HG03558 (cell line): ENCODE data around the gene ADRA2C.

Experiments
- ATAC-seq: cut with Tn5 transposase; IDR thresholded peaks from one replicate; pipeline ENCODE4 v1.9.1; 2021; ENCODE audit warnings: moderate number of reproducible peaks; ENCODE audit not compliant: unreplicated experiment; ENCODE audit errors: extremely low read depth

ADRA2C gene

DNA sequence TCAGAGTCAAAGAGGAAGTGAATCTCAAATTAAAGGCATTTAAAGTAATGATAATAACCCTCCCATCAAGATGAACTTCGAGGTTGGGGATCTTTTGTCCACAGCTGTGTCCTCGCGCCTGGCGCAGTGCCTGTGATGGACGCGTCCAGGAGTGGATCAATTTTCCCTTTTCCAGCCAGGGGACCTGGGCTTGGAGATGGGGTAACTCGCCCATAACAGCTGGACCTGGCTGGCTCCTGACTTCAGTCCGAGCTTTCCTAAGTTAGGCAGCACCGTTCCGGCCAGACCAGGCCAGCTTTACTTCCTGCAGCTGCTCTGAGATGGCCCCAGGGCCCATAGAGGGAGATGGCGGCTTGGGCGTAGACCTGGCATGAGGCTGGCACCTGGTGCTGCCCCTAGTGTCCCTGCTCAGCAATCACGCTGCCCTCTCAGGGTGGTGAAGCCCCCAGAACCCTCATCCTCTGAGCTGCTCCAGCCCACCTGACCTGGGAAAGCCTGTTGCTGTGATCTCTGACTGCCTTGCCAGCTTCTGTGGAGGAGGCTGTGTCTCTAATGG is 23.9 kb downstream of the ADRA2C start:
- ATAC-seq, result no peak

DNA sequence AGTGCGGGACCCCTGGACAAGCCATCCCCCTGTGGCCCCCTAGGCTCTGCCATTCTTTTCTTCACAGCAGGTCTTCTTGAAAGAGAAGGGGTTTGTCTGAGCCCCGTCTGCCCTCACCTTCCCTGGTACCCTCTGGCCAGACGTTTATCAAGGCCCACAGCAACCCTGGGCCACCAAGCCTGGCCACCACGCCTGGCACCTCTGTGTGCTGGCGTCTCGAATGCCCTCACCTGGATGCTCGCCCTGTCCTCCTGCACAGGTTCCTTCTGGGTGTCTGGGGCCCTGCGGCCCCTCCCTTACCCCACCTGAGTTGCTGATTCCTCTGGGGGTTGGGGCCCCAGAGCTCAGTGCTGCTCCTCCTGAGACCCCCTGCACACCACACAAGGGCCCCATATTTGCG is 25.1 kb downstream of the ADRA2C start:
- no peak for ATAC-seq

DNA sequence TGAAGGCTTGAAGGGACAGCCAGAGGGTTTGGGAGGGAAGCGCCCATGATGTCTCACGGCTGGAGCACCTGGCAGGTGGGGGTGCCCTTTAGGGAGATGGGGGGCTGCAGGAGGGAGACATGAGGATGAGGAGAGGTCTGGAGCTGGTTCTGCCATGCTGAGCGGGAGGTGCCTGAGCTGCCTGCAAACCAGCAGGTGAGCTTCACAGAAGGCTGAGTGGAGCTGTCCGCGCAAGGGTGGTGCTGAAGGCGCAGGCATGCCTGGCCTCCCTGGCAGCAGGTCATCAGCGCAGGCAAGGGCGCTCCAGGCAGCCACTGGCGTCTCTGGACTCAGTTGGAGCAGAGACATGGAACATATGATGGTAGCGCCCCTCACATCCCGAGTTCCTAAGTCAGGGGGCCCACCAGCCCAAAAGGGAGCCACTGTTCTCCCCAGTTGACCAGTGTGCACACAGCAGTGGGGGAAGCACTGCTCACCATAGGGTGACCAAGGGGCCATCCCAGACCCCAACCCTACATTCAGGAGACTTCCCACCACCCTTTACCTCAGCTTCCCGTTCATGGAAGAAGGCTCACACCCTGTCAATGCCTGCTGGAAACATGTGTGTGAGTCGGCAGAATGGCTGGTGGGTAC is 25.8 kb downstream of the ADRA2C start:
- ATAC-seq, result no peak

DNA sequence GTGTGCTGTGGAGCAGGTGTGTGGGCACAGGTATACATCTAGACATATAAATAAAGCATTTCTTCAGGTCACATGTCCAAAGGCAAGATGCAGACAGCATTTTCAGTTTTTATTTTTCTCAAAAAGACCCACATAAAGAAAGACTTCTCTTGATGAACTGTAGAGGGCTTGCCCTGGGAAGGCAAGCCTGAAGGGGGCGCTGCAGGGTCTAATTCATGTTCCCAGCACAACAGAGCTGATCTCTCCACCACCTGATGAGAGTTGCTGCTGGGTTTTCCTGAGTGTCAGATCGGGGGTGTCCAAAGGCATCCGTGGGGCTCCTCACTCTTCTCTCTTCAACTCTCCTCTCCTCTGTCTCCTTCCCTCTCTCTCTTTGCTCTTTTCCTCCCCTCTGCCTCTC is 26.6 kb downstream of the ADRA2C start:
- ATAC-seq, result no peak

DNA sequence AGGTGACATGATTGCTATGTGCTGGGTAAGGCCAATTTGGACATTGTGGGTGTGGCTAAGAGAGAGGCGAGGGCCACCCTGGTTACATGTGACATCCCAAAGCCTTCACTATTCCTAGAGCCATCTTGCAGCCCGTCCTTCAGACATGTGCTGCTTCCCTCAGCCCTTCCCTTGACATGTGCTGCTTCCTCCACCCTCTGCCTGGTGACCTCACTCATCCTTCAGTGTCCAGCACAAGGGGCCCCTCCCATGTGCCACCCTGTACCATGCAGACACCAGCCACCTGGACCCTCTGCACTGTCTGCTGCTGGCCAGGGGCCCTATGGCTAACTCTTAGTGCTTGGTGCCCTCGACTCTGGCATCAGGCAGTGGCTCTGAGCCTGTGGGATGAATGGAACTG is 27.4 kb downstream of the ADRA2C start:
- no peak for ATAC-seq

DNA sequence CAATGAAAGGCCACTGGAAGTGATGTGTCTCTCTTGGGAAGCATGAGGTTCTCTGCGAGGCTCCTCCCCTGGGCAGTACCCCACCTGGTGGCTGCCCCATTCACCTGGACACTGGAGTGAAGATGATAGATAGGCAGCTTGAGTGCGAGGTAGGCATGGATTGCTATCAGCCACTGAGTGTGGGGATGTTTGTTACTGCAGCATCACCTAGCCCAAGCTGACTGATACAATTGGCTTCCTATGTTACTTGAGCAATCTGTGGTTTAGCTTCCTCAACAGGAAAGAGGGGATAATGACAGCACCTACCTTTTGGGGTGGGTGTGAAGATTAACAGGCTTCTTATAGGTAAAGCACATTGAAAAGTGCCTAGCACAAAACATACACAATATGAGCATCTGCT is 30.8 kb downstream of the ADRA2C start:
- no peak for ATAC-seq

DNA sequence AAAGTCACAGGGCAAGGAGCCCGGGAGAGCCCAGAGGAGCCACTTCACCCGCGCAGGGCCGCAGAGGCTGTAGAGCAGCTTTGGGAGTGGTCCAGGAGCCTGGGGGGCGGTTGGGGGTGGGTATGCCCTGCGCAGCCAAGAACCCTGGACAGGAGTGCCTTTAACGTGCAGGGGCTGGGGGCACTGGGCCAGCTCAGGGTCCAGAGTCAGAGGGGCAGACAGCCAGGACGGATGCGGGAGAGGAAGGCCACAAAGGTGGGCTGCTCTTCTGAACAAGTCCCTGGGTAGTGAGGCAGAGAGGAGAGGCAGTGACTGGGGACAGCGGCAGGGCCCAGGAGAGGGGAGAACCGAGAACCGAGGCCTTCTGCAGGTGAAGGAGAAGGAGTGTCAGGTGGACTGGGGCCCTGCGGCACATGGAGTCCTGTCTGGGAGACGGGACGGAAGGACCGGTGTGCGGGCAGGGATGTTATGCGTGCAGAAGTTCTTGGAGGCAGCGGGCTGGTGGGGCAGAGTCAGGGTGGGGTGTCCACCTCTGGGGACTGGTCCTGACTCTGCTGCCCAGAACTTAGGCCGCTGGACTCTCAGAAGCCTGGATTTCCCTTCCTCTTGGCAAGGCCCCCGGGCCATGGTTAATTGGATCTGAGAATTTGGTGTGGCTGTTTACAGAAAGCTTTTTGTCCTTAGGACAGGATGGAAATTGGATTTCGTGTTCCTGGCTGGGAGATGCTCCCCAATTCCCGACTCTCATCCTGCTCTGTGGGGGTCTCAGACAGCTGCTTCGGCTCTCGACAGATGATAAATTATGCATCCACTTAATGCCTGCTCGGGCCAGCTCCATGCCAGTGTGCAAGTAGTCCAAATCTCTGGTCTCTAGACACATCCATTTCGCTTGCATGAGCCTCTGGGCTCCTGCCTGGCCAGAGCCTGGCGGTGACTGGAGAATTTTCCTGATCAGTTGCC is 31.9 kb downstream of the ADRA2C start:
- ATAC-seq, result no peak

DNA sequence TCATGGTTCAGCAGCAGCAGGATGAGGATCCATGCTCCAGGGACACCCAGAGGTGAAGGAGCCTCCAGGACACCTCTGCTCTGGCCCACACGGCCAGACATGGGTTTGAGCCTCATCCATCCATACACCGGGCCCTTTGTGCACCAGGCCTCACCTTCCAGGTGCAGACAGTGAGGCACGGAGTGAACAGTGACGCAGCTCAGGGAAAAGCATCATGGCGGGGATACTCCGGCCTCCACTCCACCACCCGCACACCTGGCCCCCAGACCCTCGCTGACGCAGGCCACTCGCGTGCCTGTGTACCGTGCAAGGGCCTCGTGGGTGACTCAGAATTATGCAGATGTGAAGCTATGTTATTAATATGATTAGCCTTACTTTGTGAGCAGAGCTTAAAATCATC is 33.3 kb downstream of the ADRA2C start:
- no peak for ATAC-seq

DNA sequence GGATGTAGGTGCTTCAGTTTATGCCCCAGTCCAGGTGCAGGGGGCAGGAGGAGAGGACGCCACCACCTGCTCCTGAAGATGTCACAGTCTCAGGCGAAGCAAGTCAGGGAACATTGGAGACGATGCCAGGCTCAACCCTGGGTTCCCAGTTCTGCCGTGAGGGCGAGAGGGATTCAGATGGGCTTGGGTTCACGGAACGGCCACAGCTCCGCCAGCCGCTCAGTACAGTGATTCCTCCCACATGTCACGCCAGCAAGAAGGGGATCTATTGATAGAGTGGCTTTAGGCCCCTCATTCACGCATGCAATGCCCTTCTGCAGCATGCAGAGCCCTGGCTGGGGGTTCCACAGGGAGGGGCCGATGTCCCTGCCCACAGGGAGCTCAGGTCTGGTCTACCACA is 34.2 kb downstream of the ADRA2C start:
- no peak for ATAC-seq

DNA sequence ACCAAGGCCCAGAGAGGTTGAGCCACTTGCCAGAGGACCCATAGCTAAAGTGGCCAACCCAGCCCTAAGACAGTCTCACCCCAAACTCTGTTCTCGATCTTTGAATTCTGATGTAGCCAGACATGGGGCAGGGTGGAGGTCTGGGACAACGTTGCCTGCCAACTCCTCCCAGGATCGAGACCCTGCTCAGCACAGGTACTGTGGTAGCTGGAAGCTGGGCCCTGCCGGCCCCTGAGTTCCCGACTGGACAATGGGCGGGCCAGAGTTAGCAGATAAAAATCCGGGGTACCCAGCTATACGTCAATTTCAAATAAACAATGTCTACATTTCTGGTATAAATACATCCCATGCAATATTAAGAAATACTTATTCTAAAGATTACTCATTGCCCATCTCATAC is 35.3 kb downstream of the ADRA2C start:
- no peak for ATAC-seq

DNA sequence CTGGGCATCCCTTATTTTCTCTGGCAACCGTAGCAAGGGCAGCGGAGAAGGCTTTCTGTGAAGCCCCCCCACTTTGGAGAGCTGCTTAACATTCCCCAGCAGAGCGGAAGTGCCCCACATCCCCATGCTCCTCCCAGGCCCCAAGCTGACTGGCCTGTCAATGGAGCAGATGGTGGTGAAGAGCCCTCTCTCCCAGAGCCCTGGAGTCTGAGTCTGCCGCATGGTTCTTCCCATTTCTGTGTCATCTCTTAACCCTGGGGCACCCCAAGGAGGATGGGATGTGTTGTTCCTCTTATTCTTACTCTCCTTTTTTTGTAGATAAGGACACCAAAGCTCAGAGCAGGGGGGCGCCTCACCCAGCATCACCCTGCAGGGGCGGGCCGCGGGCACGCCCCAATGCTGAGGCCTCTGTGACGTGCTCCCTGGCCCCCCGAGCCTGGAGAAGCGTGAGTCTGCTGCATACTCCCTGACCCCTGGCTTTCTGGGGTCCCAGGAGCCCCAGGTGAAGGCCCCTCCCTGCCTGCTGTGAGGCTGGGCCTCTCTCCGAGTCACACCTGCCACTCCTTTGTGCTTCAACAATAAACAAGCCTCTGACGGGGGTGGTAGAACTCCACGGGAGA is 35.9 kb downstream of the ADRA2C start:
- ATAC-seq, result no peak

DNA sequence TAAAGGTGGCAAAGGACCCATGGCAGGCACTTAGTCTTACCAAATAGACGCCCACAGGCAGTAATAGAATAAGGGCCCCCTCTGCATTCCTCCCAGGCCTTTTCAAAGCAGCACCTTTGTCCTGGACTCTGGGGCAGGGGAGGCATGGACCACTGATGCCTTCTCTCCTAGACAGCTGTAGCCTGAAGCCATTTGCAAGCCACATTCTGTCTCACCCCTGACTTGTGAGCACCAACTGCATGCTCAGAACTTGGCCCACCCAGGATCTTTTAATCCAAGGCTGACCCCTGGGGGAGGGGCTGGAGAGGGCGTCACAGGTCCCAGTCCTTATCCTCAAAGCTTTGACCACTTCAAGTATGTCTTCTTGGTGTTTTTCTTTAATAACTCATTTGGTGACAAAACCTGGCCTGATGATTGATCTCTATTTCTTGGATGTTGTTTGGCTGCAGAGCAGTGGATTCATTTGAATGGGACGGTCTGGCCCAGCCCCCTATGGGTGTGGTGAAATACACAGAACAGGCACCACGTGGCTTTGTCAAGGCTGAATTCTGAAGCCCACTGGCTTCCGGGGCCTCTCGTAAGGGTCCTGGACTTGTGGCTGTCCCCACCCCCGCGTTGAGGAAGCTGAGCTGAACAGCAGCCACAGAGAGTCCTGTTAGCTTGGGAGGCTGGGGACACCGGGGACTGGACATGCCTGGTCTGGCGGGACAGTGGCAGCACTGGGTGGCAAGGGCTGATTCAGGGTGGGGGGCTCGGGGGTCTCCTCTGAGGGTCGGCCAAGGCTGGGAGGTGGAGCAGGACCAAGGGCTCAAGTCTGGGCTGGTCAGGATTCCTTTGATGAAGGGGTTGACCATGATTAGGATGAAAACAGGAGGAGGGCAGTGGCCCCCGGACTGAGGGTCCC is 36.6 kb downstream of the ADRA2C start:
- ATAC-seq, result no peak

DNA sequence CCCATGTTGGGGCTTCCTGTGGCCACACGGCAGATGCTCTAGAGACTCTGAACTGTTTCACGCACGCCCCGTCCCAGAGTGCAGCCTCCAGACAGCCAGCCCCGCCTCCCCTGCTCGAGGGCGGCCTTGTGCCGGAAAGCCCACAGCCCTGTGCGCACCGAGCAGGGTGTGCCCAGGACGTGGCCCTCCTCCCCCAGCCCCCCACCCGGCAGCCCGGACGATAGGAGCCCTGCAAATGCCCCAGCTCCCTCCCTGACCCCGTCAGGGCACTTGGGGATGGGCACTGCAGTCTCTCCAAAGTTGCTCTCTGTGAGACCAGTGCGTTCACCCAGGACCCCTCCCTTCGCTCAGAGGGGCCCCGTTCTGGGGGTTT is 37.3 kb downstream of the ADRA2C start:
- no peak for ATAC-seq

DNA sequence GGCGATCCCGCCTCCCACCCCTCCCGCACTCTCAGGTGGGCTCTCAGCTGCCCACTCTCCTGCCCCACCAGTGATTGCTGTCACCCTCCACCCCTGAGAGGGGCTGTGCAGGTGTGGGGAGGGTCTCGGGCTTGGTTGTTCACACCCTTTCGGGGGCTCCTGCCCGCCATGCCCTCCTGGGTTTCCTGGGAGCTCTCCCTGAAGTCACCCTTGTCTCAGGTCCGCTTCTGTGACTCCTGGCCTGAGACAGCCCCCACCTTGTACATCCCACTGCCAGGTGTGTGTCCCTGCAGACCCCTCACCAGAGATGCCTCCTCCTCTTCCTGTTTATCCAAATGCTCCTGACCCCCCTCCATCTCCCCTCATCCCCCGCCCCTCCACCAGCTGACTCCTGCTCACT is 37.8 kb downstream of the ADRA2C start:
- no peak for ATAC-seq

DNA sequence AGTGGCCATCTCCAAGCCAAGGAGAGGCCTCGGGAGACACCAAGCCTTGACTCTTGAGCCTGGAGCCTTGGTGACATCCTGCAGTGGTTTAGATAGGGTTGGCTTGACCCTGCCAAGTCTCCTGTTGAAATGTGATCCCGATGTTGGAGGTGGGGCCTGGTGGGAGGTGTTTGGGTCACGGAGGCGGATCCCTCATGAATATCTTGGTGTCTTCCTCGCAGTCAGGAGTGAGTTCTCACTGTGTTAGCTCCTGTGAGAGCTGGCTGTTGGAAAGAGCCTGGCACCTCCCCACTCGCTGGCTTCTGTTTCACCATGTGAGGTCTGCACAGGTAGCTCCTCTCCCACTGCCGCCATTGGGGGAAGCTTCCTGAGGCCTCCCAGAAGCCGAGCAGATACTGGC is 38.8 kb downstream of the ADRA2C start:
- ATAC-seq, result no peak

DNA sequence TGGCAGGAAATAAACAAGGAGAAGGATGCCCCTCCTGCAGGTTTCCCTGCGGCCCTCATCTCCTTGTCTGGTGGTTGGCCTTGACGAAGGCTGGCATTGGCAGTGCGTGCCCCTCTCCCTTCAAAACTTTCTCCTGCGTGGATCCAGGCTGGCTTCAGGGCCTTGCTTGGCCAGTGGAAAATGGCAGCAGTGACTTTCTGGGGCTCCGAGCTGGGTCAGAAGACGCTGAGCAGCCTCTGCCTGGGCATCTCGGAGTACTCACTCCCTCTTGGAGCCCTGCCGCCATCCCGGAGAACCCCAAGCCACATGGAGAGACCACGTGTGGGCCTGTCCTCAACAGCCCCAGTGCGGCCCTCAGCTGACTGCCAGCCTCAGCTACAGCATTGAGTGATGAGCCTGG is 39.5 kb downstream of the ADRA2C start:
- ATAC-seq, result no peak

DNA sequence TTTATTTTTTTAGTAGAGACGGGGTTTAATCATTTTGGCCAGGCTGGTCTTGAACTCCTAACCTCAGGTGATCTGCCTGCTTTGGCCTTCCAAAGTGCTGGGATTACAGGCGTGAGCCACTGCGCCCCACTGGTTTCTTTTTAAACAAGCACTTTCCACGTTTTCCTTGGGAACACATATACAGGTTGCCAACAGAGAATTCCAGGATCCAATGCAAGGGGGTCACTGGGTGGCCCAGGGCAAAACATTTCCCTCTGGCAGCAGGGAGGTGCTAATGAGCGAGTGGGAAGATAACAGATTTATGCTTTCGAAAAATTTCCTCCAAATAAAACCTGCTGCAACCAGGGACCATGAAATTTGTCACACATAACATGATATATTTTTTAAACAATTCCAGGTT is 41.1 kb downstream of the ADRA2C start:
- ATAC-seq, result no peak

DNA sequence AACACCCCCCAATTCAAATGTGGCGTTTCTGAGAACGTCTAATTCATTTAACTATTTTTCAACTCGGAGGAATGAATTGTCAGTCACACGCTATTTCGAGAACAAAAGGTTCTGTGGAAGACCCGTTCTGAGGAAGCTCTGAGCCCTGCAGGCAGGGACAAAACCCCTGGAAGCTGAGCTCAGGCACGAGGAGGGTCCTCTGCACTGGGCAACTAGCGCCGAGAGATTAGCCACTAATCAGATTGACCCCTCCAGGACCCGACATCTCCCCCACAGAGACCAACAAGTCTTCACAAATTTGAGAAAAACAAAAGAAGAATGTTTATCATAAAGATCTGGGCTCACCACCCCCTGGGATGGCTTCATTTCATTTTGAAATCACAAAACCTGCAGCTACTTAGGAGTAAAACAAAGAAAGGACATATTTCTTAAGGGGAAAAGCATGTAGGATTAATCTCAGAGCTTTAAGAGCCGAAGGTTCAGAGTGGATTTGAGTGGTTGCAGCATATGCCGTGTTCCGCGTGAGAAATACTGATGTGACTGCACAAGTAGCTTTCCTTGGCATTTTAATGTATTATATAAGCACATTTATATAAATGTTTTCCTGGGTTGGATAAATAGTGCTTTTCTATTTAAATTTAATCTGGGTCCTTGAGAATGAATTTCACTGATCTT is 41.8 kb downstream of the ADRA2C start:
- no peak for ATAC-seq

DNA sequence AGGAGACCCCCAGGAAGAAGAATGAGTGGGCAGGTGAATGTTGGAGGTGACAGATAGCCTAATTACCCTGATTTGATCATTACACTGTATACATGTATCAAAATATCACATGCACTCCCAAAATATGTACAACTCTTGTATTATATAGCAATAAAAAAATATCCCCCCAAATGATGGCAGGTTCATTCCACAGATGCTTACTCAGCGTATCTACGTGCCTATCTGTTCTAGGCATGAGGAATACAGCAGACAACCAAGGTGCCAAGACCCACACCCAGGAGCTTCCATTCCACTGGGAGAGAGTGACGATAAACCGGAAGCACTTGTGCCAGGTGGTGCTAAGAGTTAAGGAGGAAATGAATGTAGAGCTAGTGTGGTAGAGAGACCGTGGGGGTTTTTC is 42.4 kb downstream of the ADRA2C start:
- ATAC-seq, result no peak

DNA sequence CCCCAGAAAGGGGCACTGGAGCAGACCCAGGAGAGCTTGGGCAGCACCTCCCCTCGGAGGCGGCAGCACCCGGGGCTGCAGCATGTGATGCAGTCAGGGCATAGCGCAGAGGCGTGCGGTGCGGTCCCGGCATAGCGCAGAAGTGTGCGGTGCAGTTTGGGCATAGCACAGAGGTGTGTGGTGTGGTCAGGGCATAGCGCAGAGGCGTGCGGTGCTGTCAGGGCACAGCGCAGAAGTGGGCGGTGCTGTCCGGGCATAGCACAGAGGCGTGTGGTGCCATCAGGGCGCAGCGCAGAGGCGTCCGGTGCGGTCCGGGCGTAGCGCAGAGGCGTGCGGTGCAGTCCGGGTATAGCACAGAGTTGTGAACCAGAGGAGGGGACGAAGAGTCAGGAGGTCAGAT is 42.8 kb downstream of the ADRA2C start:
- ATAC-seq, result no peak
